Measurements from ENCODE around the gene ADAMTSL3. TPM values are rescaled to one million over a fixed set of nuclear protein-coding genes. Genes with fewer than 3 reads are reported as not detected.

ADAMTSL3 gene
- total RNA-seq, 1 donor from 2014 or later, result 2.4 TPM

GRCh38 chr15:83928392-83928734 lies 274.4 kb downstream of the ADAMTSL3 start:
- Histone ChIP-seq H3K36me3 (ENCODE audit: insufficient read depth, low read length) (no peaks in the 10 kb centered on the region), H3K4me3 (ENCODE audit: insufficient read depth, low read depth, low read length) (no peak overlapping the region), H3K27me3 (ENCODE audit: insufficient read depth, low read length) (no peaks in the 10 kb centered on the region), H3K4me1 (ENCODE audit: insufficient read depth, low read length) (no peaks in the 10 kb centered on the region), H4K20me1 (ENCODE audit: insufficient read depth, low read length) (no peaks in the 10 kb centered on the region), H3K9ac (ENCODE audit: low read length) (no peak overlapping the region), H3K4me2 (ENCODE audit: low read length) (no peak overlapping the region), H3K27ac (ENCODE audit: low read depth, low read length) (no peak overlapping the region), H3K9me3 (ENCODE audit: insufficient read depth, low read depth, low read length) (no peaks in the 10 kb centered on the region), H2AFZ (ENCODE audit: low read depth, low read length) (no peak overlapping the region), H3K79me2 (ENCODE audit: insufficient read depth, low read length) (no peaks in the 10 kb centered on the region)
- H3K9me3 Mint-ChIP-seq (ENCODE audit: unreplicated experiment), result no peaks in the 10 kb centered on the region
- H3K36me3 Mint-ChIP-seq (ENCODE audit: low read depth, unreplicated experiment), result no peaks in the 10 kb centered on the region
- H3K27ac Mint-ChIP-seq (ENCODE audit: unreplicated experiment), result no peak overlapping the region
- H3K4me1 Mint-ChIP-seq (ENCODE audit: low read depth, unreplicated experiment), result no peaks in the 10 kb centered on the region
- FAIRE-seq, result no peak
- no peak overlapping the region for H3K4me3 Mint-ChIP-seq (ENCODE audit: unreplicated experiment)
- DNase-seq (ENCODE audit: low read depth), result no peak
- H3K27me3 Mint-ChIP-seq (ENCODE audit: low read depth, unreplicated experiment), result peaks cover 2% of the 10 kb centered on the region
- TF ChIP-seq CTCF (IDR thresholded peaks at IDR 0.05; ENCODE audit: insufficient read depth, low read depth, low read length) (no peak), EZH2 (IDR thresholded peaks at IDR 0.05; ENCODE audit: insufficient read depth, low read length) (no peak)

GRCh38 chr15:83928878-83929418 lies 275.0 kb downstream of the ADAMTSL3 start:
- DNase-seq (ENCODE audit: low read depth) (no peak), FAIRE-seq (no peak)
- no peak overlapping the region for H3K9ac ChIP-seq (ENCODE audit: low read length)
- H2AFZ ChIP-seq (ENCODE audit: low read depth, low read length), result no peak overlapping the region
- H3K4me1 Mint-ChIP-seq (ENCODE audit: low read depth, unreplicated experiment), result no peaks in the 10 kb centered on the region
- H3K27me3 Mint-ChIP-seq (ENCODE audit: low read depth, unreplicated experiment), result peaks cover 2% of the 10 kb centered on the region
- H3K4me3 ChIP-seq (ENCODE audit: insufficient read depth, low read depth, low read length), result no peak overlapping the region
- no peaks in the 10 kb centered on the region for H3K27me3 ChIP-seq (ENCODE audit: insufficient read depth, low read length)
- H3K9me3 Mint-ChIP-seq (ENCODE audit: unreplicated experiment), result no peaks in the 10 kb centered on the region
- H3K27ac Mint-ChIP-seq (ENCODE audit: unreplicated experiment), result no peak overlapping the region
- H3K27ac ChIP-seq (ENCODE audit: low read depth, low read length), result no peak overlapping the region
- H3K36me3 ChIP-seq (ENCODE audit: insufficient read depth, low read length), result no peaks in the 10 kb centered on the region
- TF ChIP-seq CTCF (IDR thresholded peaks at IDR 0.05; ENCODE audit: insufficient read depth, low read depth, low read length) (no peak), EZH2 (IDR thresholded peaks at IDR 0.05; ENCODE audit: insufficient read depth, low read length) (no peak)
- no peaks in the 10 kb centered on the region for H3K9me3 ChIP-seq (ENCODE audit: insufficient read depth, low read depth, low read length)
- no peaks in the 10 kb centered on the region for H3K79me2 ChIP-seq (ENCODE audit: insufficient read depth, low read length)
- no peaks in the 10 kb centered on the region for H3K4me1 ChIP-seq (ENCODE audit: insufficient read depth, low read length)
- H3K36me3 Mint-ChIP-seq (ENCODE audit: low read depth, unreplicated experiment), result no peaks in the 10 kb centered on the region
- H3K4me2 ChIP-seq (ENCODE audit: low read length), result no peak overlapping the region
- H3K4me3 Mint-ChIP-seq (ENCODE audit: unreplicated experiment), result no peak overlapping the region
- H4K20me1 ChIP-seq (ENCODE audit: insufficient read depth, low read length), result no peaks in the 10 kb centered on the region

DNA sequence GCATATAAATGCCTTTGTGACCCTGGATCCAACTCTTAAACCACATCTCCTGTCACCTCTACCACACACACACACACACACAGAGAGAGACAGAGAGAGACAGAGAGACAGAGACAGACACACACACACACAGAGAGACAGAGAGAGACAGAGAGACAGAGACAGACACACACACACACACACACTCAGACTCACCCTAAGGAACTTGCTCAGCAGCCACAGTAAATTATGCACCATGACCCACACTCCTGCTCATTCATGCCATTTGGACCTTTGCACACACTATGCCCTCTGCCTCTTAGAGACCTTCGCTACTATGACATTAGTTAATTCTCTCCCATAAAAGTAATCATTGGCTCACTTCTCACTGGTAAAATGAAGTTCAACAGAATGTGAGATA lies 275.7 kb downstream of the ADAMTSL3 start:
- H3K36me3 Mint-ChIP-seq (ENCODE audit: low read depth, unreplicated experiment), result no peaks in the 10 kb centered on the region

More for the DNA sequence above, 275.7 kb downstream of the ADAMTSL3 start:
- Mint-ChIP-seq H3K9me3 (ENCODE audit: unreplicated experiment) (no peaks in the 10 kb centered on the region), H3K27me3 (ENCODE audit: low read depth, unreplicated experiment) (peaks cover 2% of the 10 kb centered on the region), H3K4me3 (ENCODE audit: unreplicated experiment) (no peak overlapping the region), H3K27ac (ENCODE audit: unreplicated experiment) (no peak overlapping the region), H3K4me1 (ENCODE audit: low read depth, unreplicated experiment) (no peaks in the 10 kb centered on the region)
- H3K27me3 ChIP-seq (ENCODE audit: insufficient read depth, low read length), result no peaks in the 10 kb centered on the region
- DNase-seq (ENCODE audit: low read depth) (no peak), FAIRE-seq (no peak)
- no peak overlapping the region for H2AFZ ChIP-seq (ENCODE audit: low read depth, low read length)
- no peak overlapping the region for H3K4me2 ChIP-seq (ENCODE audit: low read length)
- no peak for TF ChIP-seq EZH2 (IDR thresholded peaks at IDR 0.05; ENCODE audit: insufficient read depth, low read length)
- TF ChIP-seq CTCF (IDR thresholded peaks at IDR 0.05; ENCODE audit: insufficient read depth, low read depth, low read length), result no peak
- no peaks in the 10 kb centered on the region for H3K4me1 ChIP-seq (ENCODE audit: insufficient read depth, low read length)
- H3K9me3 ChIP-seq (ENCODE audit: insufficient read depth, low read depth, low read length), result no peaks in the 10 kb centered on the region
- H3K9ac ChIP-seq (ENCODE audit: low read length), result no peak overlapping the region
- H3K4me3 ChIP-seq (ENCODE audit: insufficient read depth, low read depth, low read length), result no peak overlapping the region
- no peak overlapping the region for H3K27ac ChIP-seq (ENCODE audit: low read depth, low read length)
- H3K79me2 ChIP-seq (ENCODE audit: insufficient read depth, low read length), result no peaks in the 10 kb centered on the region
- no peaks in the 10 kb centered on the region for H3K36me3 ChIP-seq (ENCODE audit: insufficient read depth, low read length)
- no peaks in the 10 kb centered on the region for H4K20me1 ChIP-seq (ENCODE audit: insufficient read depth, low read length)

Measured in astrocyte (in vitro differentiated cells and primary cell).